GM23248 (cell line): ENCODE measurements around the gene ATG7. TPM values are rescaled to one million over a fixed set of nuclear protein-coding genes. Genes with fewer than 3 reads are reported as not detected.

Experiments
- DNase-seq: peaks from one replicate; pipeline ENCODE4 v3.0.0-alpha.2; 2015
- H2AFZ ChIP-seq: fragments of 200-600 bp; sonication (generic); 2 replicates; pipeline ENCODE4 v1.6.1; 2016; ENCODE audit warnings: antibody characterized with exemption
- H3F3A ChIP-seq: fragments of 200-600 bp; sonication (generic); 2 replicates; pipeline ENCODE4 v1.6.1; 2016; ENCODE audit warnings: mild to moderate bottlenecking, antibody characterized with exemption, mixed run types; ENCODE audit not compliant: insufficient read depth
- H3K27ac ChIP-seq: fragments of 200-600 bp; sonication (generic); 2 replicates; pipeline ENCODE4 v1.5.1; 2016; ENCODE audit warnings: mild to moderate bottlenecking
- H3K27me3 ChIP-seq: fragments of 200-600 bp; sonication (generic); replicated peaks from 2 replicates; pipeline ENCODE4 v1.6.1; 2016; ENCODE audit warnings: mild to moderate bottlenecking; ENCODE audit not compliant: insufficient read depth
- H3K36me3 ChIP-seq: fragments of 200-600 bp; sonication (generic); 2 replicates; pipeline ENCODE4 v1.6.1; 2016; ENCODE audit warnings: low read depth, mild to moderate bottlenecking
- H3K4me1 ChIP-seq: fragments of 200-600 bp; sonication (generic); 2 replicates; pipeline ENCODE4 v1.6.1; 2016; ENCODE audit warnings: mild to moderate bottlenecking; ENCODE audit not compliant: insufficient read depth
- H3K4me2 ChIP-seq: fragments of 200-600 bp; sonication (generic); one replicate; pipeline ENCODE4 v1.6.1; 2016; ENCODE audit warnings: mild to moderate bottlenecking; ENCODE audit not compliant: unreplicated experiment
- H3K4me3 ChIP-seq: fragments of 200-600 bp; sonication (generic); 2 replicates; pipeline ENCODE4 v1.5.1; 2016; ENCODE audit warnings: mild to moderate bottlenecking
- H3K79me2 ChIP-seq: fragments of 200-600 bp; sonication (generic); 2 replicates; pipeline ENCODE4 v1.6.1; 2016; ENCODE audit warnings: mild to moderate bottlenecking; ENCODE audit not compliant: insufficient read depth
- H3K9ac ChIP-seq: fragments of 200-600 bp; sonication (generic); 2 replicates; pipeline ENCODE4 v1.6.1; 2016; ENCODE audit warnings: mild to moderate bottlenecking
- H3K9me2 ChIP-seq: fragments of 200-600 bp; sonication (generic); 2 replicates; pipeline ENCODE4 v1.6.1; 2016; ENCODE audit warnings: mixed run types, mild to moderate bottlenecking, moderate library complexity; ENCODE audit not compliant: insufficient read depth
- H3K9me3 ChIP-seq: fragments of 200-600 bp; sonication (generic); one replicate; pipeline ENCODE4 v1.6.1; 2017; ENCODE audit warnings: low read depth
- H4K20me1 ChIP-seq: fragments of 200-600 bp; sonication (generic); 2 replicates; pipeline ENCODE4 v1.6.0; 2016; ENCODE audit not compliant: insufficient read depth
- EZH2 ChIP-seq: fragments of 200-600 bp; sonication (generic); IDR thresholded peaks from 2 replicates; pipeline ENCODE4 v1.6.1; 2018; ENCODE audit warnings: antibody characterized with exemption, mild to moderate bottlenecking; ENCODE audit not compliant: insufficient read depth, poor library complexity, severe bottlenecking
- EZH2phosphoT487 ChIP-seq: fragments of 200-600 bp; sonication (generic); IDR thresholded peaks from 2 replicates; pipeline ENCODE4 v1.6.1; 2018; ENCODE audit warnings: antibody characterized with exemption, moderate library complexity, mild to moderate bottlenecking, low read depth; ENCODE audit not compliant: insufficient read depth
- WGBS, 2 experiments: methylation state at CpG; one replicate each; pipeline ENCODE4 v1.1.6; 2015 to 2017; ENCODE audit warnings: low lambda C conversion rate in 2 of 2, low coverage in 1 of 2; ENCODE audit errors: missing lambda C conversion rate in 2 of 2; 5-methylcytosine and 5-hydroxymethylcytosine counted together
- in situ Hi-C: fragments of 300-500 bp; cut with MboI; formaldehyde crosslinking; loops from 2 replicates; pipeline ENCODE4 v1.15.0; 2020
- polyA plus RNA-seq: library from polyadenylated mRNA; unstranded; fragments of >200 nt; fragmentation: Nextera tagmentation; extraction: Ambion mirVana; gene quantifications from 2 replicates; pipeline ENCODE4 v1.2.1, GENCODE V29; 2016
- total RNA-seq: library from RNA; depleted of rRNA; stranded (reverse); fragments of >200 nt; shearing (Covaris generic); gene quantifications from 2 replicates; pipeline ENCODE4 v1.2.3, GENCODE V29; 2014

Gene ATG7
- total and polyA plus RNA-seq, 2 experiments from 2014 or later, result 40.5 to 67.5 TPM

- Histone ChIP-seq H3K79me2 (peaks cover 100% of the 10 kb centered on the region), H3K9me2 (no peaks in the 10 kb centered on the region), H3K36me3 (no peaks in the 10 kb centered on the region), H3K9ac (no peak overlapping the region), H3K4me3 (no peak overlapping the region), H4K20me1 (no peaks in the 10 kb centered on the region), H2AFZ (no peak overlapping the region), H3K4me1 (peaks cover 65% of the 10 kb centered on the region), H3K9me3 (no peaks in the 10 kb centered on the region), H3K27ac (0 out of 2 replicates have a peak overlapping the region, but pooled peaks have one; percentile 85), H3K4me2 (no peak overlapping the region), H3F3A (peaks cover 61% of the 10 kb centered on the region), H3K27me3 (no peaks in the 10 kb centered on the region)
- no peak for TF ChIP-seq EZH2
- TF ChIP-seq EZH2phosphoT487, result no peak
- DNase-seq, result no peak
- in situ Hi-C loops, result no loop called here
- WGBS, 2 experiments, result 81 to 85% methylated on average over 3 of the region's 3 CpGs
These were observed 316.6 kb downstream of the ATG7 start for GRCh38 chr3:11588755-11589154.

DNA sequence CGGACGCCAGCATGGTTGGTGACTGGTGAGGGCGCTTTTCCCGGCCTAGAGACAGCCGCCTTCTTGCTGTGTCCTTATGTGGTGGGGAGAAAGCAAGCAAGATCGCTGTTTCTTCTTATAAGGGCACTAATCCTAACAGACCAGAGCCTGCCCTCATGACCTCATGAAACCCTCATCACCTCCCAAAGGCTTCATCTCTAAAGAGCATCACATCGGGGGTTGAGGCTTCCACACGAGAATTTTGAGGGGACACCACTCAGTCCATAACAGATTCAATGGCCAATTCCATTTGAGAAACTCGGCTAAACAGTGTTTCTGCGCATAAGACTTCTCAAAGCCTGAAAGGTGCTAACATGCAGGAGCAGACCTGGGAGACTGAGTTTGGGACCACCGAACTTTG is 317.5 kb downstream of the ATG7 start:
- 83 to 85% methylated on average over 11 of the region's 11 CpGs for WGBS, 2 experiments
- H3K4me1 ChIP-seq, result peaks cover 57% of the 10 kb centered on the region
- peak overlapping the region; percentile 85 for H3K27ac ChIP-seq
- H4K20me1 ChIP-seq, result no peaks in the 10 kb centered on the region
- H3K4me2 ChIP-seq, result no peak overlapping the region
- peaks cover 100% of the 10 kb centered on the region for H3K79me2 ChIP-seq
- no peaks in the 10 kb centered on the region for H3K27me3 ChIP-seq
- H3K9me3 ChIP-seq, result no peaks in the 10 kb centered on the region
- DNase-seq, result no peak
- TF ChIP-seq EZH2phosphoT487, result no peak
- TF ChIP-seq EZH2, result no peak
- H3K36me3 ChIP-seq, result no peaks in the 10 kb centered on the region; the same call in 1 of the 2 replicates
- H2AFZ ChIP-seq, result no peak overlapping the region
- H3K4me3 ChIP-seq, result no peak overlapping the region
- H3F3A ChIP-seq, result peaks cover 56% of the 10 kb centered on the region
- no peaks in the 10 kb centered on the region for H3K9me2 ChIP-seq
- no peak overlapping the region for H3K9ac ChIP-seq
- in situ Hi-C loops, result no loop called here

- DNase-seq, result peak; percentile 71
- H3K36me3 ChIP-seq, result no peaks in the 10 kb centered on the region; the same call in 1 of the 2 replicates
- H3K9me2 ChIP-seq, result no peaks in the 10 kb centered on the region
- peaks cover 46% of the 10 kb centered on the region for H3K4me1 ChIP-seq
- H3K27ac ChIP-seq, result peak overlapping the region; percentile 85
- peaks cover 56% of the 10 kb centered on the region for H3F3A ChIP-seq
- H3K4me2 ChIP-seq, result peak overlapping the region; percentile 60
- in situ Hi-C loops, result no loop called here
- H4K20me1 ChIP-seq, result no peaks in the 10 kb centered on the region
- peaks cover 95% of the 10 kb centered on the region for H3K79me2 ChIP-seq
- peak overlapping the region; percentile 22 for H3K4me3 ChIP-seq
- peak overlapping the region; percentile 65 for H3K9ac ChIP-seq
- H3K9me3 ChIP-seq, result no peaks in the 10 kb centered on the region
- 4 to 5% methylated on average over 7 of the region's 7 CpGs for WGBS, 2 experiments
- no peak for TF ChIP-seq EZH2phosphoT487
- no peak for TF ChIP-seq EZH2
- no peak overlapping the region for H2AFZ ChIP-seq
- no peaks in the 10 kb centered on the region for H3K27me3 ChIP-seq
These were observed 318.8 kb downstream of the ATG7 start for GRCh38 chr3:11591002-11591355.

DNA sequence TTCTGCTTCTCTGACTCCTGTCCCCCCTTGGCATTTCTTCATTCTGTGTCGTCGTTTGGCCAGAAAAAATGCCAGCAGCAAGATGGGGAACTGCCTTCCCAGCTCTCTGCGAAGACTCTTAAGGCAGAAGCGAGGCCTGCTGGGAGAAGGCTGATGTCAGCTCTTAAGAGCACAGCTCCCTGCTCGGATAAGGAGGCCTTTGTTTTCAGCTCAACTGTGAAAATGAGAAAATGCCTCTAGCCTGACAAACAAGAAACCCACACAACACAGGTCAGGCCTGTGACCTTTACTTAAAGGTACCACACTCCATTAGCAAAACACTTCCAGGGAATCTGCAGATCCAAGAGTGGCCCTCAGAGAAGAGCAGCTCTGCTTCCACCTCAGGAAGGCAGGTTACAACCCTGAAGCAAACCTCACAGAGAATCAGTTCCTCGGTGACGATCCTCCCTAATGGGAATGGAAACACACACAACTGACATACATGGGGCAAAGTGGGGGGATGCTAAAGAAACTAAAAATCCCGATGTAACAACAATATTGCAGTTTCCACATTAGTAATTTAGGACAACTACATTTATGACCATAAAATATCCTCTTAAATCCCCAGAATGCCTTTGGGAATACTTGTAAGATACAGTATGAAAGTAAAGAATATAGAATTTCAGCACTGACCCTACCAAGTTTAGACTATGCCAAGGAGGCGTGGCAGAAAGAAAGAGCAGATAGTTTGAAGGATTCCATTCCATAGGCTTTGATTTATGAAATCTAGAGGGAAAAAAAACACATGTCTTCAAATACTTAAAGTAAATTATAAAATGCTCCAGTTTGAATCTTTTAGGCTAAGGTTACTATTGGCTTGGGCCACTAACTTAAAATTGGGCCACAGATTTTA is 319.4 kb downstream of the ATG7 start:
- peak overlapping the region; percentile 85 for H3K27ac ChIP-seq
- TF ChIP-seq EZH2phosphoT487, result no peak
- TF ChIP-seq EZH2, result no peak
- peak overlapping the region; percentile 60 for H3K4me2 ChIP-seq
- no peak overlapping the region for H2AFZ ChIP-seq
- no peaks in the 10 kb centered on the region for H3K27me3 ChIP-seq
- peak; percentile 87 for DNase-seq
- H3K36me3 ChIP-seq, result no peaks in the 10 kb centered on the region; the same call in 1 of the 2 replicates
- H3K9me3 ChIP-seq, result no peaks in the 10 kb centered on the region
- no peaks in the 10 kb centered on the region for H4K20me1 ChIP-seq
- peaks cover 40% of the 10 kb centered on the region for H3K4me1 ChIP-seq
- in situ Hi-C loops, result no loop called here
- 14 to 23% methylated on average over 9 of the region's 9 CpGs for WGBS, 2 experiments
- peak overlapping the region; percentile 31 for H3K4me3 ChIP-seq
- H3K9ac ChIP-seq, result peak overlapping the region; percentile 65
- no peaks in the 10 kb centered on the region for H3K9me2 ChIP-seq
- H3F3A ChIP-seq, result peaks cover 54% of the 10 kb centered on the region
- H3K79me2 ChIP-seq, result peaks cover 95% of the 10 kb centered on the region
